ENCODE results near the gene FLVCR1.
A peak's percentile ranks its signal among the peaks of the same experiment; 100 is the strongest.
"Not testable (repeated sequence)": the region's sequence is repeated elsewhere in the genome, so short reads cannot be mapped to it uniquely, and the experiment has no call there.

The FLVCR1 gene

DNA sequence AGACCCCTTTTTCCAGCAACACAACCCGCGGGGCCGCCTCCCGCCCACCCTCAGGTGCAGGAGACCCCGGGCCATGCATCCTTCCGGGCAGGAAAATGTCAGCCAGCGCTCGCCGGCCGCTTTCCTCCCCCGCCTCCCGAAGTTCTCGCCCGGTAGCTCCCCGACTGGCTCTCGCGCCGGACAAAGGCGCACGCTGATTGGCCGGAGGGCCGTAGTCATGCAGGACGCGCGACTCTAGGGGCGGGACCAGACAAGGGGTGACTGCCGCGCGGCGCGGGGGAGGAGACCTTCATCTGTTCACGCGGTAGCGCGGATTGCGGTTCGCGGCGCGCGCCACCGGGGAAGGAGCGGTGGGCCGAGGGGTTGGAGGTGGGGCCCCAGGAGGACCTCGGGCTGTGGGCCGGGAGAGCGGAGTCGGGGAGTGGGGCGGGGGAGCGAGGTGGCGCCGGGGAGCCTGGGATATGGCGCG is at the start of gene FLVCR1:
Gene FLVCR1, plus strand, starts transcription at position 284 of the 469 bp plus-strand sequence. Its CDS starts 178 bp downstream, at position 462.
- DNase-seq = peak; percentile 99

DNA sequence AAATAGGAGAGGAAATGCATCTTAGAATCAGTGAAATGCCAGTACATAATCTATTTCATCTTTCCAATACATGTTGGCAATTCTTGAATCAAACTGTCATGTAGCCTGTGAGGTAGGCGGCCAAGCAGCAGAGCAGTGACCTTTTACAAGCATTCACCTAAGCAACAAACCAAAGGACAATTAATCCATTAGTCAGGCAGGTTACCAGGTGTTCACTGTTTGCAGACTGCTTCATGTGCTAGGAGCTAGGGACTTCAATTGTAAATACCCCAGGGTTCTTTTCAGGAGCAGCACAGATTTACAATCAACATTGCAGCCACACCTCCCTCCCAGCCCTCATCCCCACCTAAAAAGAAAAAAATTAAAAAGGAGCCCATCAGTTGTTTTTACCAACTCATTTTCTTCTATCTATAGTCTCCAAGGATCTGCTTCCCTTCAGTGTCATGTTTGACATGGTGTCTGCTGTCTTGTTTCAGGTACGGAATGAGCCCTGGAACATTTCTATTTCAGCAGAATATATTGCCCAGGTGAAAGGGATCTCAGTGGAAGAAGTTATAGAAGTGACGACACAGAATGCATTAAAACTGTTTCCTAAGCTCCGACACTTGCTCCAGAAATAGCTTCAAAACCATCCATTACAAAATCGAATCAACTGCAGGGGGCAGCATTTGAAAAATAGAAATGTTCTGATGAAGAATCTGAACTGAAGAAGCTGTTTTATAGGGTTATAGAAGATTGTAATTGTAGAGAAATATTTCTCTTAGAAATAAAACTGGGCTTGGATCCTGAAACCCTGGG is 43.3 kb upstream of the FLVCR1 start:
- no peak for DNase-seq

DNA sequence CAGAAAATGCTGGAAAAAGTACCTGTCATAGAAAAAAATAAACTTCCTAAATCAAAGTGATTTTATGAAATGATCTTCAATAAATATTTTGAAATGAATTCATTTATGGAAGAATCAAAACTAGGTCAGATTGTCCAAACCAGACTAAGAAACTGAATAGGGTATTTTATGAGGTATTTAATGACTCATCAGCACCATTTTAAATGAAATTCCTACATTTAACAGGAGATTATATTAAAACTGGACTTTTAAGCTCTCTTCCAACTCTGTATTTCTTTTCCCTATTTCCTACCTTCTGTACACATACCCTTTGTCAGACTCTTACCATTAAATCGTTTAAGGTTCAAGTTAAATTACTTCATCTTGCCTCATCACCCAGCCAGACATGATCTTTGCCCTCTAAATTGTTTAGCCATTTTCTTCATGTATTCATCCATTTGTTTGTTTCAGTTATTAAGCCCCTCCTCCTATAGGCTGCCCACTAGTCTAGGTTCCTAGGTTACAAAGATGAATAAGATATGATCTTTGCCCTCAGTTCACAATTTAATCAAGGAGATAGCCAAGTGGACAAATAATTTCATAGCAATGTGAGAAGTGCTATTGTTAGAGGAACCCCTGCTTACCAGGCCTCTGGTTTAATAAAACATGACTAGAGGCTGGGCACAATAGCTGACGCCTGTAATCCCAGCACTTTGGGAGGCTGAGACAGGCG is 41.4 kb upstream of the FLVCR1 start:
- no peak for DNase-seq

DNA sequence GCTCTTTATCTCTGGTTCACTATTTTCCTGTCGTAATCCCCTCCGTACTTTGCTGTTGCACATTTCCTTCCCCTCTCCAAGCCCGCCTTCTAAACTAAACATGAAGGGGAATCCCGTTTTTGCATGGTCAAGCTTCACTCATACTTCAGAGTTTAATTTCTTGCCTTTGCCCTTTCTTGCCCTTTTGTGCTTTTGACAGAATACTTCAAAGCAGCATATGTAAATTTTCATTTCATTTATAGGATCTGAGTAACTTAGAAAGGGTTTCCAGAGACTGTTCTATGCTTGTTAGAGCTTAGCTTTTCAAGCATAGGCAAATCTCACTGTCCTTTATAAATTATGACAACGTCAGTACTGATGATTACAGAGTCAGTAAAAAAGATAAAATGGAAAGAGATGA is 38.3 kb upstream of the FLVCR1 start:
- DNase-seq = no peak

DNA sequence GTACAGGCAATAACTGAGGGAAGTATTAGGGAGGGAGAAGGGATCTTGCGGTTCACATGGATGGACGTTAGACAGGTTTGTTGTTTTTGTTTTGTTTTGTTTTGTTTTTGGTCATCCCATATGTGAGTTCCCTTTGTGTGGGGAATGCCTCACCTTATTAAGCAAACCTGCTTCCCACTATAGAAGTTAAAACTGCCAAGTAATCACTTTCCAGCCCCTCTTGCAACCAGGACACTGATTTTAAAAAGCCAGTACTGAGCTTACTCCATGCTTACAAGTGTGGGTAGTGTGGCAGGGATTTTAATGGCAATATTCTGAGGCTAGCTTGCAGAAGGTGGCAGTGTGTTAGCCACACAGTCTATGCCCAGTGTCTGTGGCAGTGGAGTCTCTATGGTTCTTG is 37.1 kb upstream of the FLVCR1 start:
- no peak for DNase-seq

DNA sequence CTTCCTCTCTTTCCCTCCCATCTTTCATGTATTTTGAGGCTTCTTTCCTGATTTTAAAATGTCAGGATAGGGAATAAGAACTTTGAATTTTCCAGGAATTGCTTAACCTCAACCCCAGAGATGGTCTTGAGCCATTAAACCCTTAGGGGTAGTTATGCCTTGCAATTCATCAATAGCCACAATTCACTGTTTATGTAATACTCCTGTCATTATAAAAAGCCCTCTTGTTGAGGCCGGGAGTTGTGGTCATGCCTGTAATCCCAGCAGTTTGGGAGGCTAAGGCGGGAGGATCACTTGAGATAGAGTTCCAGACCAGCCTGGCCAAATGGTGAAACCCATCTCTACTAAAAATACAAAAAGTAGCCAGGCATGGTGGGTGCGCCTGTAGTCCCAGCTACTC is 35.1 kb upstream of the FLVCR1 start:
- no peak for DNase-seq

DNA sequence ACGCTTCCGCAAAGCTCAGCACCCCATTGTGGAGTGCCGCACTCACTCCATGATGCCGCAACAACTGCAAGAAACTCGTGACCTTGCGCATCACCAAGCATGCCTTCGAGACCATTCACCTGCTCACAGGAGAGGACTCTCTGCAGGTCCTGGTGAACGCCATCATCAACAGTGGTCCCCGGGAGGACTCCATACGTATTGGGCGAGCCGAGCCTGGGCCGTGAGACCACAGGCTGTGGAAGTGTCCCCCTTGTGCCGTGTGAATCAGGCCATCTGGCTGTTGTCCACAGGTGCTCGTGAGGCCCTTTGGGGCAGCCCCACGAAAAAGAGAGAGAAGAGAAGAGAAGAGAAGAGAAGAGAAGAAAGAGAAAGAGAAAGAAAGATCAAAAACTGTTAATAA is 33.9 kb upstream of the FLVCR1 start:
- no peak for DNase-seq

DNA sequence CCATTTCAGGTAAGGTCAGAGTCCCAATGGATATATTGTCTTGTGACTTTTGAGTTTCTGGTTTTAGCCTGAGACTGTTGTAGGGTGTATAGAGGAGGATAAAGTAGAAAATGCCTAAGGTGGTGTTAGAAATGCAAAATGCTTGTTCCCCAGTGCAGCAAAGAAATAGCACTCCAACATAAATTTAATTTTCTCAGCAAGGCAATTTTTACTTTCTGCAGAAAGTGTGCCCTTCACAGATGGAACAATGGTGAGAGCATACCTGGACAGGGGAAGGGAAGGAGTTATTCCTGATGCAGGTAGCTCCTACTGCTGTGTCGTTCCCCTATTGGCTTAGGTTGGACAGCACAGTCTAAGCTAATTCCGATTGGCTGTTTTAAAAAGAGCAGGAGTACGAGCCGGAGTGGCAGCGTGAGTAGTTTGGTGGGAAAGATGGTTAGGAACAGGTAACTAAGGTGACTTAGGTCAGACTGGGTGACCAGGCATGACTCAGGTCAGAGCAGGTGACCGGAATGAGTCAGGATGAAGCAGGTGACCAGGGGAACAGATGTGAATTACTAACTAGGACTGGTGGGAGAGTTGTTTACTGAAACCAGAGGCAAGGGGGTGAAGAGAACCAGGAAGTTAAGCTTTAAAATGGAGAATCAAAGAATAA is 32.1 kb upstream of the FLVCR1 start:
- DNase-seq = no peak

DNA sequence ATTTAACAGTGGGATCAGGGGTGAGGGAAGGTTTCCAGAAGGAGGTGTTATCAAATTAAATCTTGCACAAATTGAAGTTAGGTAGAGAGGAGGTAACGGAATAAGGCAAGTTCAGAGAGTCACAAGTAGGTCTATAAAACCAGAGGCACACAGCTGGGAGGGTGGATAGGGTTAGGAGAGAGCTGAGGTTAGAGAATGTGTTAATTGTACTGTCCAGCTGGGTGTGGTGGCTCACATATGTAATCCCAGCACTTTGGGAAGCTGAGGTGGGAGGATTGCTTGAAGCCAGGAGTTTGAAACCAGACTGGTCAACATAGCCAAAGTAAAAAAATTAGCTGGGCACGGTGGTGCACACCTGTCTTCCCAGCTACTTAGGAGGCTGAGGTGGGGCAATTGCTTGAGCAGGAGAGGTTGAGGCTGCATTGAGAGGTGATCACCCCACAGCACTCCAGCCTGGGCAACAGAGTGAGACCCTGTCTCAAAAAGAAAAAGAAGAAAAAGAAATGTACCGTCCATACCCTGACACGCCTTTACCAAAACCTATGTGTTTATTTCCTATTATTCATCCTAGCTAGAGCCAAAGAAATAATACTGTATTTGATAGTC is 30.8 kb upstream of the FLVCR1 start:
- DNase-seq = no peak

DNA sequence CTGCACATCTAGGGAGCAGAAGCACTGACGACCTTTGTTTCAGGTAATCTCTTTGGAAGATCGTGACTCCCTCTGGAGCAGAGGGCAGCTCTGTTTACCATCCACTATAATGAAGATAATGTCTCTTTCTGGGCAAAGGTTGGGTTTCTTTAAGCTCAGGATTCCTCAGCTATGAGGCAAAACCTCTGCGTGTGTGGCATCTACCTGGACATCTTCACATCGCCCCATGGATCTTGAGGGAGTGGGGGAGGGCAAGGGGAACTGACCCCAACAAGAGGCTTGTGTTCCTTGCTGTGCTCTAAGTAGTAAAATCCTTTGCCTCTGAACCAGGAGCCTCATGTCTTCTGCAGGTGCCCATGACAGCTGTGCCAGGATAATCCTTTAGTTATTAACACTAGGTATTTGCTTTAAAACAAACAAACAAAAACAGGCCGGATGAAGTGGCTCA is 30.2 kb upstream of the FLVCR1 start:
- DNase-seq = no peak

DNA sequence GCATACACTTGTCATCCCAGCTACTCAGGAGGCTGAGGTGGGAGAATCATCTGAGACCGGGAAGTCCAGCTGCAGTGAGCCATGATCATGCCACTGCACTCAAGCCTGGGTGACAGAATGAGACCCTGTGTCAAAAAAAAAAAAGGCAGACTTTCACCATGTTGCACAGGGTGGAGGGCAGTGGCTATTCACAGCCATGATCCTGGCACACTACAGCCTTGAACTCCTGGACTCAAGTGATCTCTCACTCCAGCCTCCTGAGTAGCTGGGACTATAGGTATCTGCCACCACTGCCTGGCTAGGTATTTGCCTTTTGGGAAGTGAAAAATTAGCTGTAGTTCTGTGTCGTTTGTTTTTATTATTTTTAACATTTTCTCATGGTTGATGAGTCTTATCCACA is 29.7 kb upstream of the FLVCR1 start:
- no peak for DNase-seq

DNA sequence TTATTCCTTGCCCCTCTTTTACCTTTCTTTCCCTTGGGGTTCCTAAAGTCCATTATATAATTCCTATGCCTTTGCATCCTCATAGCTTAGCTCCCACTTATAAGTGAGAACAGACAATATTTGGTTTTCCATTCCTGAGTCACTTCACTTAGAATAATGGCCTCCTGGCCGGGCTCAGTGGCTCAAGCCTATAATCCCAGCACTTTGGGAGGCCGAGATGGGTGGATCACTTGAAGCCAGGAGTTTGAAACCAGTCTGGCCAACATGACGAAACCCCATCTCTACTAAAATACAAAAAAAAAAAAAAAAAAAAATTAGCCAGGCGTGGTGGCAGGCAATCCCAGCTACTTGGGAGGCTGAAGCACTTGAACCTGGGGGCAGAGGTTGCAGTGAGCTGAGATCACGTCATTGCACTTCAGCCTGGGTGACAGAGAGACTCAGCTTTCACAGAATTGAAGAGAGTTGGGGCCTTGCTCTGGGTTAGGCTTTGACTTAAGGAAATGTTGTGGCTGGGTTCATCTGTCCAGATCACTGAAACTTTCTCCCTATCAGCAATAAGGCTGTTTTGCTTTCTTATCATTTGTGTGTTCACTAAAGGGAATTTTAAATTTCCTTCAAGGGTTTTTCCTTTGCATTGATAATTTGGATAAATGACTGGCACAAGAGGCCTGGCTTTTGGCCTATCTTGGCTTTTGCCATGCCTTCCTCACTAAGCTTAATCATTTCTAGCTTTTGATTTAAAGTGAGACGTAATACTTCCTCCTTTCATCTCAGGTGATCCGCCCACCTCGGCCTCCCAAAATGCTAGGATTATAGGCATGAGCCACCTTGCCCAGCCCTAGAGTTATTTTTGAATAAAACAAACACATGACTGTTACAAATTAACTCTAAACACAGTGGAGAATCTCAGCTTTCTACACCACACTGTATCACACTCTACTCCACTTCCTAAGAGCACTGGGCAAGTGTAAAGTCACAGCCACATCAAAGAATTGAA is 24.6 kb upstream of the FLVCR1 start:
- DNase-seq = not testable (repeated sequence)

DNA sequence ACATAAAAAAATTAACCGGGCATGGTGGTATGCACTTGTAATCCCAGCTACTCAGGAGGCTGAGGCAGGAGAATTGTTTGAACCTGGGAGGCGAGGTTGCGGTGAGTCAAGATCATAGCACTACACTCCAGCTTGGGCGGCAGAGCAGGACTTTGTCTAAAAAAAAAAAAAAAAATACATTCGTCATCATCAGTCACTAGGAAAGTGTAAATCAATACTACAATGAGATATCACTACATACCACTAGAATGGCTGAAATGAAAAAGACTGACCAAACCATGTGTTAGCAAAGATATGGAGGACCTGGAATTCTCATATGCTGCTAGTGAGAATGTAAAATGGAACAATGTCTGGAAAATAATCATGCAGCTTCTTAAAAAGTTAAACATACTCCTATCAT is 19.9 kb upstream of the FLVCR1 start:
- no peak for DNase-seq

DNA sequence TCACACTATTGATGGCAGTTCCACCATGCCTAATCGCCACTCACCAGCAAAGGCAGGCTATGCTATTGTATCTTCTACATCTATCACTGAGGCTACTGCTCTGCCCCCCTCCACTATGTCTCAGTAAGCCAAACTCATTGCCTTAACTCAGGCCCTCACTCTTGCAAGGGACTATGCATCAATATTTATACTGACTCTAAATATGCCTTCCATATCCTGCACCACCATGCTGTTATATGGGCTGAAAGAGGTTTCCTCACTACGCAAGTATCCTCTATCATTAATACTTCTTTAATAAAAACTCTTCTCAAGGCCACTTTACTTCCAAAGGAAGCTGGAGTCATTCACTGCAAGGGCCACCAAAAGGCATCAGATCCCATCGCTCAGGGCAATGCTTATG is 13.6 kb upstream of the FLVCR1 start:
- DNase-seq = not testable (repeated sequence)

DNA sequence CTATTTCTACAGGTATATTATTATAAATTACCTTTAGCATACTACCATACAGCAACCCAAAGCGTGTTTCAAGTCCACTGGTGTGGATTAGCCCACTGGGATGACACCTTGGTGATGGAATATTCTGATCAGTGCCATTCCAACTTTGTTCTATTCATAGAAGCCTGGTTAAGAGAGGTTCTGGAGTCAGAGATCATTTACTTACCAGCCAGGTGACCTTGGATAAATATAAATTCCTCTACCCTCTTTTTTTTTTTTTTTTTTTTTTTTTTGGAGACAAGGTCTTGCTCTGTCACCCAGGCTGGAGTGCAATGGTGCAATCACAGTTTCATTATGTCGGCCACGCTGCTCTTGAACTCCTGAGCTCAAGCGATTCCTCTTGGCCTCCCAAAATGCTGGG is 10.5 kb upstream of the FLVCR1 start, which contains the start of gene SPATA45:
Gene SPATA45, minus strand, starts transcription at position 101 of the 400 bp plus-strand sequence. CDS start 11,500 bp downstream, outside the sequence.
- DNase-seq = no peak

DNA sequence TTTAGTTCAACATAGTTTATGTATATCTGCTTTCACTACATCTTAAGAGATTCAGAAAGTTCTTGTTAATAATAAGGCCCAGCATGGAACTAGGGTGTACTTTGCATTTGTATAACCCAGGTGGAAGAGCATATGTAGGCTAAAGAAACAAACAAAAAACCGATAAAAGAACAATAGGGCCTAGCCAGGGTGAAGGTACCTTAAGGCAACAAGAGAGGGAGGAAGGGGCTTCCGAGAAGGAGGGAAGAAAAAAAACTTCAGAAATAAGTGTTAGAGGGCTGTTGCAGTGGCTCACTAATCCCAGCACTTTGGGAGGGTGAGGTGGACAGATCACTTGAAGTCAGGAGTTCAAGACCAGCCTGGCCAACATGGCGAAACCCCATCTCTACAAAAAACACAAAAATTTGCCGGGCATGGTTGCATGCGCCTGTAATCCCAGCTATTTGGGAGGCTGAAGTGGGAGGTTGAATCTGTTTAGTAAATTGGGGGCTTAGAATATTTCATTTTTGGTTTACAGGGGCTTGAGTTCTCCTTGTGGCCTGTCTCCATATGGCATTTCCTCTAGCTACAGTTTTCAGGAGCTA is 5.9 kb upstream of the FLVCR1 start:
- no peak for DNase-seq

DNA sequence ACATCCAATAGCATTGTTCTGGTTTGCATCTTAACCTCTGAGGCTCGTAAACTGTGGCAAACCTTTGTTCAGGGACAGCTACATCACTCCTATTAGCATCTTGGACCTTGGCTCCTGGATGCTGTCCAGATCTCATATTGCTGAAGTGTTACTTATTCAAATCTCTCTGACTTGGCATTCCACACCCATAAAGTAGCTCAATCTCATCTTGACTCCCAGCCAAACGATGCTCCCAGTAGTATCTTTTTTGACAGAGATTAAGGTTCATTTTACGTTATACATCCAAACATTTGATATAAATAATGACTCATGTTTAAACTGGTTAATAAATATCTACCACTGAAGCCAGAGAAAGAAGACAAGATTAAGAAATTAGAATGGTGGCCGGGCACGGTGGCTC is 4.4 kb upstream of the FLVCR1 start:
- no peak for DNase-seq

DNA sequence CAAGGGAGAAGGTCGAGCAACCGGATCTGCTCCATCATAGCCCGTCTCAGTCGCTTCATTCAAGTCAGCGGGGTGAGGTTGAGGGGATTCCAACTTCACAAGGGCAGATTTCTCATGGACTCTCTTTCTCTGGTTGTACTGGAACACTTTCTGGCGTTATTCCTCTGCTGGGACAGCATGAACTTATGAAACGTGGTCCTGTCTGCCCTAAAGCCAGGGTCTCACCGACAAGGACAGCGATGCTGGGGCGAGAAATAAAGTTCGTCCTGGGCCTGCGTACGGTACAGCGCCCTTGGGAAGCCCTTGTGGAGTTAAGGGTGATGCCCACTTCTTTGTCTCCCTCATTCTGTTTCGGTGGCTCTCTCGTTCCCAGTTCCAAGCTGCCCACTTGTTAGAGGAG is 1.3 kb upstream of the FLVCR1 start:
- DNase-seq = no peak

DNA sequence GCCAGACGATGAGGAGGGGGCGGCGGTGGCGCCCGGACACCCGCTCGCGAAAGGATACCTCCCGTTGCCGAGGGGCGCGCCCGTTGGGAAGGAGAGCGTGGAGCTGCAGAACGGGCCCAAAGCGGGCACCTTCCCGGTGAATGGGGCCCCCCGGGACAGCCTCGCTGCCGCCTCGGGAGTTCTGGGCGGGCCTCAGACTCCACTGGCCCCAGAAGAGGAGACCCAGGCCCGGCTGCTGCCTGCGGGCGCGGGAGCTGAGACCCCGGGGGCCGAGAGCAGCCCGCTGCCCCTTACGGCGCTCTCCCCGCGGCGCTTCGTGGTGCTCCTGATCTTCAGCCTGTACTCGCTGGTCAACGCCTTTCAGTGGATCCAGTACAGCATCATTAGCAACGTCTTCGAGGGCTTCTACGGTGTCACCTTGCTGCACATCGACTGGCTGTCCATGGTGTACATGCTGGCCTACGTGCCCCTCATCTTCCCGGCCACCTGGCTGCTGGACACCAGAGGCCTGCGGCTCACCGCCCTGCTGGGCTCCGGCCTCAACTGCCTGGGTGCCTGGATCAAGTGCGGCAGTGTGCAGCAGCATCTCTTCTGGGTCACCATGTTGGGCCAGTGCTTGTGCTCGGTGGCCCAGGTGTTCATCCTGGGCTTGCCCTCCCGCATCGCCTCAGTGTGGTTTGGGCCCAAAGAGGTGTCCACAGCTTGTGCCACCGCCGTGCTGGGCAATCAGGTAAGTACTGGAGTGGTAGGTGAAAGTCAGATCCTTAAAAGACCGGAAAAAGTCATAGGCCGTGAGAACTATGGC is 588 bp downstream of the FLVCR1 start:
- peak; percentile 35 for DNase-seq
